ENCODE data around the gene SMCP.

DNA sequence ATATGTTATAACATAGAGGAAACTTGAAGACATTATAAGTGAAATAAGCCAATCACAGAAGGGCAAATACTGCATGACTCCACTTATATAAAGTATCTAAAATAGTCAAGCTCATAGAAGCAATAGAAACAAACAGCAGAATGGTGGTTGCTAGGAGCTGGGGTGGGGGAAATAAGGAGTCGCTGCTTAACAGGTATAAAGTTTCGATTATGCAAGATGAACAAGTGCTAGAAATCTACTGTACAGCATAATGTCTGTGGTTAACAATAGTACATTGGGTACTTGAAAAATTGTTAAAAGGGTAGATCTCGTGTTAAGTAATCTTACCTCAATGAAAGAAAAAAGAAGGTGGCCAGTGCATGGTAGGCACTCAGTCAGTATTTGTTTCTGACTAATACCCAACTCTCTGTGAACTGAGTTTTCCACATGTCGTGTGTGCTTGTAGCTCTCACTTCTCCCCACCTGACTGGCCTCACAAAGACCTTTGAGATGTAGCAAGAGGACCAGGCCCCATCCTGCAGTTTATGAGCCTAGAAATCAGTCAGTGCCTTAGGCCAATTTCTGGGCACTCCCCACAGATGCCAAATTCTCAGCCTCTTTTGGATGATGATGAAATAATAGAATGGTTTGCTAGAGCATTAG lies 54.2 kb downstream of the SMCP start:
- TF ChIP-seq CTCF (IDR thresholded peaks at IDR 0.05) = no peak
- TF ChIP-seq POLR2A (IDR thresholded peaks at IDR 0.05) = no peak
- no peak for TF ChIP-seq POLR2AphosphoS5 (IDR thresholded peaks at IDR 0.05)
